DMS153 (cell line): ENCODE measurements around the gene DAZAP2.
A peak's percentile ranks its signal among the peaks of the same experiment; 100 is the strongest.
"Not testable (repeated sequence)": the region's sequence is repeated elsewhere in the genome, so short reads cannot be mapped to it uniquely, and the experiment has no call there.

ENCODE experiments used
- DNase-seq: peaks from one replicate; lab custom pipeline; 2025; lab: John Stamatoyannopoulos, UW

The DAZAP2 gene

GRCh38 chr12:51247523-51248206 is 9.0 kb downstream of the DAZAP2 start:
- DNase-seq = peak; percentile 56

GRCh38 chr12:51253276-51253675 is 14.7 kb downstream of the DAZAP2 start:
- no peak for DNase-seq

- no peak for DNase-seq
These were observed 15.9 kb downstream of the DAZAP2 start for GRCh38 chr12:51254536-51254935.

GRCh38 chr12:51259600-51259999 is 21.0 kb downstream of the DAZAP2 start:
- not testable (repeated sequence) for DNase-seq

GRCh38 chr12:51262758-51263177 is 24.1 kb downstream of the DAZAP2 start:
- no peak for DNase-seq

GRCh38 chr12:51263341-51263740 is 24.7 kb downstream of the DAZAP2 start:
- DNase-seq = no peak

- no peak for DNase-seq
These were observed 25.7 kb downstream of the DAZAP2 start for GRCh38 chr12:51264297-51264696.

GRCh38 chr12:51265024-51265423 is 26.4 kb downstream of the DAZAP2 start:
- no peak for DNase-seq

GRCh38 chr12:51269174-51270066 is 30.8 kb downstream of the DAZAP2 start:
- DNase-seq = peak; percentile 26

- peak; percentile 48 for DNase-seq
These were observed 31.7 kb downstream of the DAZAP2 start, which contains the start of gene SMAGP for GRCh38 chr12:51270067-51270950. Gene SMAGP, minus strand, starts transcription at chr12:51270415. Its CDS starts 1,137 bp downstream, at chr12:51269278.

GRCh38 chr12:51270951-51271518 is 32.4 kb downstream of the DAZAP2 start:
- DNase-seq = no peak

GRCh38 chr12:51272810-51273209 is 34.2 kb downstream of the DAZAP2 start:
- DNase-seq = not testable (repeated sequence)

GRCh38 chr12:51275088-51275487 is 36.5 kb downstream of the DAZAP2 start:
- no peak for DNase-seq

GRCh38 chr12:51281202-51281924 is 42.7 kb downstream of the DAZAP2 start:
- no peak for DNase-seq

GRCh38 chr12:51285843-51286242 is 47.2 kb downstream of the DAZAP2 start:
- DNase-seq = no peak

GRCh38 chr12:51291603-51292513 is 53.2 kb downstream of the DAZAP2 start:
- DNase-seq = not testable (repeated sequence)
